HG03025 (cell line): ENCODE data around the gene PANX3.

Source experiments
- ATAC-seq: cut with Tn5 transposase; IDR thresholded peaks from one replicate; pipeline ENCODE4 v1.9.1; 2021; ENCODE audit warnings: mild to moderate bottlenecking, moderate library complexity; ENCODE audit not compliant: unreplicated experiment, low FRiP score

Gene PANX3

GRCh38 chr11:124648610-124649009 is 37.4 kb downstream of the PANX3 start:
- ATAC-seq, result no peak

DNA sequence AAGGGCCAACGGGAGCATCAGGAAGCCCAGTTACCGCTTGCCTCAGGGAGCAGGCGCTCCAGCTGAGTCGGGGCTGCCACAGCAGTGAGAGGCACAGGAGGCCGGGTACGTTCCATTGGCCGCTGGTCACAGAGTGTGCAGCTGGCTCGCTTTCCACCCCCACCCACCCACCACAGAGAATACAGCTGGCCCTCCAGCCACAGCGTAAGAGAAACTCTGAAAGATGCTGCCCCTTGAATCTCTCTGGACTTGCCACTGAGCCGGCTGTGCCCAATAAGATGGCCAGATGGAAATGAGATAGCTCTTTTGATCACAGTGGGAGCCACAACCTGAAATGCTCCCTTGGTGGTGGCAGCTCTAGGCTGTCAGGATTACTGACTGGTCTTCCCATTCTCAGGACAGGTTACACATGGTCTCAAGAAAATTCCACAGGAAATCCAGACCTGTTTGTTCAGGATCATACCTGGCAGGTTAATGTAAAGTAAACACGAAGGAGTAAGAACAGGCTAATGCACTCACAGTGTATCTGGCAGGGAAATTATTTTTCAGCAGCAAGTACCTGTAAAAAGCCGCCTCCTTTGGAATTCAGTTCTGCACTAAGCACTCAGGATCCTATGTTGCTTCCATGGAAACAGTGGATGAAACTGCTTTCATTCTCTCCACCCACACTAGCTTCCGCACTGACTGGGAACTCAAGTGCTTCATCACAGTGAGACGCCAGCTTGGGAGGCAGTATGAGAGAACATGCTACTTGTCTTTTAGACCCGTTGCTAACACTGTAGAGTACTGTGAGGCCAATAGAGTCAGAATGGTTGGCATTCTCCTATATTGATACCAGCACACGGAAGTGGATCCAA is 45.8 kb downstream of the PANX3 start:
- no peak for ATAC-seq

- ATAC-seq, result no peak
These were observed 46.7 kb downstream of the PANX3 start for GRCh38 chr11:124657904-124658303.

GRCh38 chr11:124658501-124658900 is 47.3 kb downstream of the PANX3 start:
- ATAC-seq, result no peak

DNA sequence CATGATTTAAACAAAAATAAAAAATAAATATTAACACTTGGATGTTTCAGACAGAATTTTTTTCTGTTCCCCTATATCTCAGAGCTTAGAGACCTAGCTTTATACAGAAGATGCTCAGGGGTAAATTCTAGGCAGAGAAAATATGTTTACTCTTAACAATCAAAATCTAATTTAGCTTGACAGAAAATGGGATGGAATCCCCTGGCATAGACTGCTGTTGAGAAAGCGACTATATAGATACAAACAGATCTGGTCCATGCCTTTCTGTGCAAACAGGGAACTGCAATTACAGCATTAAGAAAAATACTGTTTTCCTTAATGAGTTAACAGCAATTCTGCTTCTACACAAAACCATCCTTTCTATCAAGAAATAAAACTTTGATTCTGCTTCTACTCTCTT is 47.8 kb downstream of the PANX3 start:
- no peak for ATAC-seq

GRCh38 chr11:124661553-124661952 is 50.3 kb downstream of the PANX3 start:
- no peak for ATAC-seq

DNA sequence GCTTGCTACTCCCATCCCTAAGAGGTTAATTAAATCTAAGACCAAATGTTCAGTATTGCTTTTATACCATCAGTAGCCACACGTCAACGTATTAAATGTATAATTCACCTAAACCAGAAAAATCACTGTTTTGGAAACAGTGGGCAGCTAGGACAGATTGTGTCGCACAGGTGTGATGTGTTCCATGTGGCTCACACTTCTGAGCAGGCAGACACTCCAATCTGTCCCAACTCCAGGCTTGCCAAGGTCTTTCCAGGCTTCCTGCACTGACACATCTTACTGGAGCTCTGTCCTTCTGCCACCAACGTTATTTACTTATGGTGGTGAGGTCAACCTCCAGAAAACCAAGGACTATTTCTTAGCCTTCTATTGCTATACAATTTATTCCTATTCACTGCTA is 50.9 kb downstream of the PANX3 start:
- no peak for ATAC-seq

- ATAC-seq, result no peak
These were observed 52.6 kb downstream of the PANX3 start for GRCh38 chr11:124663861-124664260.

GRCh38 chr11:124667601-124668000 is 56.4 kb downstream of the PANX3 start:
- ATAC-seq, result no peak

DNA sequence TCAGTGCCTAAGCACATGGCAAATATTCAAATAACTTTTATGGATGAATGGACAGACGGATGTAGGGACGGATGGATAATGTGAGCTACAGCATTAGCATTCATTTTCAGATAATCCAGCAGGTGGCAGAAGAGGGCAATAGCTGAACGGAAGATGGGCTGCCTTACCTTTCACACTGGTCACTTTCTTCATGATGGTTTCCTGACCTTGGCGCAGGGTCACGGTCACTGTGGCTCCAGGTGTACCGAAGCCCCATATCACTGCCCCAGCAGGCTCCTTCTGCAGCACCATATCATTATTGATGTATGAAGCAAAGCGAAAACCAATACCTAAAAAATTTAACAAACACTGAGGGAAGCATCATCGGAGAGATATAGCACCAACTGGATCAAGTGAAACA is 58.0 kb downstream of the PANX3 start:
- peak; percentile 29 for ATAC-seq
